Measurements from ENCODE around the gene NCOA6. TPM values are rescaled to one million over a fixed set of nuclear protein-coding genes. Genes with fewer than 3 reads are reported as not detected.

NCOA6 gene
- total RNA-seq, 4 donors from 2014 or later: 20.9 to 37.6 (median 29.9) TPM

- DNase-seq (ENCODE audit: low spot score in 2 of 2): no peak
- intact Hi-C loops (cut with DNase I; ENCODE audit: low total_unique reads): no loop called here
- TF ChIP-seq POLR2A (IDR thresholded peaks at IDR 0.05) (no peak), CTCF (IDR thresholded peaks at IDR 0.05) (no peak)
- 69 to 87% methylated on average over 2 of the region's 2 CpGs for WGBS, 2 donors
- no peak overlapping the region for H3K4me3 ChIP-seq (ENCODE audit: low read depth, poor library complexity, severe bottlenecking)
Measured at GRCh38 chr20:34750484-34750883, 75.0 kb downstream of the NCOA6 start.

- intact Hi-C loops (cut with DNase I; ENCODE audit: low total_unique reads): no loop called here
- DNase-seq (ENCODE audit: low spot score in 2 of 2): no peak
- 90 to 94% methylated on average over 2 of the region's 2 CpGs for WGBS, 2 donors
- H3K4me3 ChIP-seq (ENCODE audit: low read depth, poor library complexity, severe bottlenecking): no peak overlapping the region
- TF ChIP-seq POLR2A (IDR thresholded peaks at IDR 0.05): no peak
- no peak for TF ChIP-seq CTCF (IDR thresholded peaks at IDR 0.05)
Measured at GRCh38 chr20:34748709-34749108, 76.7 kb downstream of the NCOA6 start.

GRCh38 chr20:34747479-34747878 is 78.0 kb downstream of the NCOA6 start:
- 84 to 86% methylated on average over 2 of the region's 2 CpGs for WGBS, 2 donors
- no peak for DNase-seq (ENCODE audit: low spot score in 2 of 2)
- H3K4me3 ChIP-seq (ENCODE audit: low read depth, poor library complexity, severe bottlenecking): no peak overlapping the region
- TF ChIP-seq POLR2A (IDR thresholded peaks at IDR 0.05): no peak
- no peak for TF ChIP-seq CTCF (IDR thresholded peaks at IDR 0.05)
- intact Hi-C loops (cut with DNase I; ENCODE audit: low total_unique reads): no loop called here

GRCh38 chr20:34746674-34747073 is 78.8 kb downstream of the NCOA6 start:
- WGBS, 2 donors: 80 to 84% methylated on average over 3 of the region's 3 CpGs
- no peak overlapping the region for H3K4me3 ChIP-seq (ENCODE audit: low read depth, poor library complexity, severe bottlenecking)
- TF ChIP-seq POLR2A (IDR thresholded peaks at IDR 0.05) (no peak), CTCF (IDR thresholded peaks at IDR 0.05) (no peak)
- DNase-seq (ENCODE audit: low spot score in 2 of 2): no peak
- intact Hi-C loops (cut with DNase I; ENCODE audit: low total_unique reads): no loop called here

GRCh38 chr20:34744847-34745246 is 80.6 kb downstream of the NCOA6 start:
- intact Hi-C loops (cut with DNase I; ENCODE audit: low total_unique reads): no loop called here
- TF ChIP-seq CTCF (IDR thresholded peaks at IDR 0.05): no peak
- TF ChIP-seq POLR2A (IDR thresholded peaks at IDR 0.05): no peak
- no peak for DNase-seq (ENCODE audit: low spot score in 2 of 2)
- H3K4me3 ChIP-seq (ENCODE audit: low read depth, poor library complexity, severe bottlenecking): no peak overlapping the region
- 78 to 95% methylated on average over 1 of the region's 1 CpG for WGBS, 2 donors

- H3K4me3 ChIP-seq (ENCODE audit: low read depth, poor library complexity, severe bottlenecking): no peak overlapping the region
- intact Hi-C loops (cut with DNase I; ENCODE audit: low total_unique reads): no loop called here
- WGBS, 2 donors: 94% methylated on average over 3 of the region's 3 CpGs
- TF ChIP-seq CTCF (IDR thresholded peaks at IDR 0.05) (no peak), POLR2A (IDR thresholded peaks at IDR 0.05) (no peak)
- no peak for DNase-seq (ENCODE audit: low spot score in 2 of 2)
Measured at GRCh38 chr20:34744340-34744739, 81.1 kb downstream of the NCOA6 start.
